Spleen (tissue), 11 donors: ENCODE data around the gene KANK2. TPM values are rescaled to one million over a fixed set of nuclear protein-coding genes. Genes with fewer than 3 reads are reported as not detected.

ENCODE experiments used
- DNase-seq: peaks from one replicate; pipeline ENCODE4 v3.0.0-alpha.2; 2020
- H3K27ac ChIP-seq, 8 donors: fragments of 200-600 bp; sonication (generic) in 7 of 8; 1 replicate in 4 of 8; 2 replicates in 4 of 8; pipeline versions ENCODE4 v1.5.0 to v1.8.0; 2016 to 2021; ENCODE audit warnings: inconsistent platforms in 4 of 8, mild to moderate bottlenecking in 4 of 8, moderate library complexity in 1 of 8
- H3K27me3 ChIP-seq, 7 donors: fragments of 200-600 bp; sonication (generic) in 6 of 7; replicated peaks in 1 of 7; 1 replicate in 4 of 7; 2 replicates in 3 of 7; pipeline versions ENCODE4 v1.5.0 to v1.8.0; 2016 to 2021; ENCODE audit warnings: inconsistent platforms in 3 of 7, mild to moderate bottlenecking in 1 of 7
- H3K36me3 ChIP-seq, 6 donors: fragments of 200-600 bp; sonication (generic) in 5 of 6; 1 replicate in 4 of 6; 2 replicates in 2 of 6; pipeline versions ENCODE4 v1.5.0 to v1.8.0; 2016 to 2021; ENCODE audit warnings: inconsistent platforms in 2 of 6
- H3K4me1 ChIP-seq, 6 donors: fragments of 200-600 bp; sonication (generic) in 5 of 6; 1 replicate in 3 of 6; 2 replicates in 3 of 6; pipeline versions ENCODE4 v1.5.0 to v1.8.0; 2016 to 2021; ENCODE audit warnings: inconsistent platforms in 3 of 6
- H3K4me3 ChIP-seq, 8 donors: fragments of 200-600 bp; sonication (generic) in 7 of 8; 1 replicate in 4 of 8; 2 replicates in 4 of 8; pipeline versions ENCODE4 v1.5.0 to v1.8.0; 2016 to 2021; ENCODE audit warnings: inconsistent platforms in 4 of 8, mild to moderate bottlenecking in 4 of 8, moderate library complexity in 2 of 8
- H3K9me3 ChIP-seq, 8 donors: fragments of 200-600 bp; sonication (generic) in 7 of 8; 1 replicate in 4 of 8; 2 replicates in 4 of 8; pipeline versions ENCODE4 v1.5.0 to v1.8.0; 2016 to 2021; ENCODE audit warnings: inconsistent platforms in 4 of 8
- CTCF ChIP-seq, 11 experiments: fragments of 200-600 bp in 7 of 11; fragments of 450-650 bp in 4 of 11; sonication (generic) in 4 of 11; IDR thresholded peaks in 8 of 11; conservative IDR thresholded peaks in 3 of 11; 1 replicate in 7 of 11; 2 replicates in 4 of 11; pipeline versions ENCODE4 v1.4.0 to v1.8.0; 2016 to 2021; ENCODE audit warnings: antibody characterized with exemption in 11 of 11, inconsistent platforms in 4 of 11, mild to moderate bottlenecking in 1 of 11
- POLR2A ChIP-seq, 3 donors: fragments of 450-650 bp; IDR thresholded peaks; one replicate each; pipeline ENCODE4 v1.5.1; 2017; ENCODE audit warnings: antibody characterized with exemption in 3 of 3, mild to moderate bottlenecking in 1 of 3
- POLR2AphosphoS5 ChIP-seq, 3 donors: sonication (generic); formaldehyde crosslinking; IDR thresholded peaks; one replicate each; pipeline ENCODE4 v1.5.1; 2017; ENCODE audit warnings: antibody characterized with exemption in 3 of 3
- WGBS, 5 donors: extraction: QIAGEN DNeasy Blood & Tissue Kit in 3 of 5; methylation state at CpG; one replicate each; pipeline versions ENCODE4 v1.1.5 to v1.1.7; 2013 to 2018; 5-methylcytosine and 5-hydroxymethylcytosine counted together
- intact Hi-C: fragments of 100-400 bp; cut with DNase I; formaldehyde crosslinking; loops from one replicate; pipeline ENCODE4 v1.15.0; 2023; ENCODE audit warnings: low total_unique reads
- polyA plus RNA-seq, 3 donors: library from polyadenylated mRNA; stranded (reverse); fragments of 200-250 nt; gene quantifications; one replicate each; pipeline ENCODE4 v1.2.1, GENCODE V29; 2013
- total RNA-seq, 7 donors: library from RNA; depleted of rRNA in 3 of 7; stranded (reverse); fragments of >200 nt in 3 of 7; fragmentation: NEBNext Ultra II Directional in 4 of 7; extraction: Animal tissue kit (Norgen Biotek cat#: 25700) in 4 of 7; gene quantifications; one replicate each; pipeline versions ENCODE4 v1.1.0 to v1.2.1, GENCODE V29; 2016 to 2021
- donor health status: healthy with polysubstance abuse.
- donor health status: DM: no; HTN: no; CAD: no; lungs with moderate emphysema.
- donor health status: DM: no; HTN: no; CAD: no.
- donor health status: Bipolar disorder and iron deficiency.
- donor health status: healthy.
- donor health status: DM: no; HTN: no; CAD: no.
- donor health status: DM: yes; HTN: yes; CAD: no.

KANK2 gene
- total and polyA plus RNA-seq, 10 donors, result 16.3 to 144 (median 84.5) TPM

DNA sequence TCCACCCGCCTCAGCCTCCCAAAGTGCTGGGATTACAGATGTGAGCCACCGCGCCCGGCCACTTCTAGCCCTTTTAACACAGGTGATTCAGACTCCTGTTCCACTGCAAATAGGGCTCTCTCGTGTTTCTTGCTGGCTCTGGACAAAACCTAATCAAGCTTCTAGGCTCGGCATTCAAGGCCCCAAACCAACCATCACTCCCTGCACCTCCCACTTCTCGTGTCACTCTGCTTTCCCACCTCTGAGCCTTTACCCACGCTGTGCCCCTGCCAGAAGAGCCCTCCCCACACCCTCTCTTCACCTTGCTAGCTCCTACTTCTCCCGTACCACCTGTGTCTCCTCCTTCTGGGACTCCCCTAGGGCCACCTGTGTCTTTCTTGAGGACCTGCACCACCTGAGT is 19.8 kb downstream of the KANK2 start:
- H3K27me3 ChIP-seq, result peaks cover 0 to 16% (median 0%) of the 10 kb centered on the region in 7 donors
- DNase-seq, result no peak
- H3K4me3 ChIP-seq, result no peak overlapping the region
- no peaks in the 10 kb centered on the region for H3K9me3 ChIP-seq
- intact Hi-C loops, result no loop called here
- peaks cover 0 to 60% (median 15%) of the 10 kb centered on the region in 6 donors for H3K36me3 ChIP-seq
- no peak overlapping the region for H3K27ac ChIP-seq
- TF ChIP-seq CTCF (IDR thresholded peaks at IDR 0.05 in 8 of 11, conservative IDR thresholded peaks at IDR 0.05 in 3 of 11) (no peak), POLR2A (IDR thresholded peaks at IDR 0.05) (no peak), POLR2AphosphoS5 (IDR thresholded peaks at IDR 0.05) (no peak)
- 84 to 98% (median 91%) methylated on average over 9 of the region's 9 CpGs for WGBS, 5 donors
- H3K4me1 ChIP-seq, result peaks cover 5 to 25% (median 18%) of the 10 kb centered on the region in 6 donors

DNA sequence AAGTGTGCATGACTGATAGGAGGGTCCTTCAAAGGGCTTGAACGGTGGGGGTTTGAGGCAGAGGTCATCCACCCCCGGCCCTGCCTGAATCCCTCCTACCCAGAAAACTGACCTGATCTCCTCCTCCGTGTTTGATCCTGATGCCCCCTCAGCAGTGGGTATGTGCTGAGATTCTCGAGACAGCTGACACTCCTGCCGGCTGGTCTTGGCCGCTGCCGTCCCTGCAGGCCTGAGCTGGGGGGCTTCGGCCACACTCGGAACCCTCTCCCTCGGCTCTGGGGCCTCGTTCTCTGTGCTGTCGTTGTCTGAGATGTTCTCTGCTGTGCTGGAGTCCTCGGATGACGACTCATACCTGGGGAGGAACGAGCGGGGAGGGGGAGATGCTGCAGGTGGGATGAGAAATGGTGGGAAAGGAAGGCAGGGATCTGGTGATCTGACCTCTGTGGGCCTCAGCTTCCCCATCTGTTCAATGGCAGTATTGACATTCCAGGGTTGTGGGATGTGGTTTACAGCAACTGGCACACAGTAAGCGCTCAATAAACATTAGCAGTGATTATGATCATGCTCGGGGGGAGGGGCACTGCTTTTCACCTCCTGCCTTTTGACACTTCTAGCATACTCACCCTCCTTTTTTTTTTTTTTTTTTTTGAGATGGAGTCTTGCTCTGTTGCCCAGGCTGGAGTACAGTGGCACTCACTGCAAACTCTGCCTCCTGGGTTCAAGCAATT is 20.7 kb downstream of the KANK2 start:
- intact Hi-C loops, result no loop called here
- Histone ChIP-seq H3K36me3 (peaks cover 0 to 68% (median 16%) of the 10 kb centered on the region in 6 donors), H3K4me1 (peaks cover 5 to 25% (median 18%) of the 10 kb centered on the region in 6 donors), H3K27ac (no peak overlapping the region), H3K9me3 (no peaks in the 10 kb centered on the region), H3K27me3 (peaks cover 0 to 16% (median 0%) of the 10 kb centered on the region in 7 donors), H3K4me3 (no peak overlapping the region)
- 90 to 96% (median 92%) methylated on average over 18 of the region's 18 CpGs for WGBS, 5 donors
- TF ChIP-seq CTCF (IDR thresholded peaks at IDR 0.05 in 8 of 11, conservative IDR thresholded peaks at IDR 0.05 in 3 of 11) (no peak), POLR2AphosphoS5 (IDR thresholded peaks at IDR 0.05) (peak in 2 of 3 donors; percentile 9 to 21), POLR2A (IDR thresholded peaks at IDR 0.05) (no peak)
- DNase-seq, result no peak

DNA sequence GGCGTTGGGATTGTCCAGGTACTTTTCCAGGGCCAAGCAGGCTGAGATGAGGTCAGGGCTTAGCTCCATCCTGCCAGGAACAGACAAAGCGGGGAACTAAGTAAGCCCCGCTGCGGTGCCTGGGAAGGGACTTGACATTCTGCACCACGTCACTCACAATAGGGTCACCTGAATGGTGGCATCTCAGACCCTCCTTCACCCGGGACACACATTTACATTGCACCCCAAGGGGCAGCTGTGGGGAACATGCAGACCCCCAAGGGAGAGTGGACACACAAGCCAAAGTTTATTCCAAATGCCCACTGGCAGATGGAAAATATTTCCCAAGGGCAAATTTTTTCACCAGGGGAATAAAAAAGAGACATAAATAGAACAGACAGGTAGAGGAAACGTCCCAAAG is 21.4 kb downstream of the KANK2 start:
- Histone ChIP-seq H3K36me3 (peaks cover 0 to 74% (median 16%) of the 10 kb centered on the region in 6 donors), H3K4me3 (no peak overlapping the region), H3K9me3 (no peaks in the 10 kb centered on the region), H3K27me3 (peaks cover 0 to 16% (median 0%) of the 10 kb centered on the region in 7 donors), H3K4me1 (peaks cover 5 to 25% (median 15%) of the 10 kb centered on the region in 6 donors), H3K27ac (no peak overlapping the region)
- intact Hi-C loops, result no loop called here
- no peak for DNase-seq
- WGBS, 5 donors, result 83 to 94% (median 89%) methylated on average over 5 to 7 of the region's 7 CpGs
- no peak for TF ChIP-seq POLR2A (IDR thresholded peaks at IDR 0.05)
- TF ChIP-seq CTCF (IDR thresholded peaks at IDR 0.05 in 8 of 11, conservative IDR thresholded peaks at IDR 0.05 in 3 of 11), result no peak
- no peak for TF ChIP-seq POLR2AphosphoS5 (IDR thresholded peaks at IDR 0.05)

DNA sequence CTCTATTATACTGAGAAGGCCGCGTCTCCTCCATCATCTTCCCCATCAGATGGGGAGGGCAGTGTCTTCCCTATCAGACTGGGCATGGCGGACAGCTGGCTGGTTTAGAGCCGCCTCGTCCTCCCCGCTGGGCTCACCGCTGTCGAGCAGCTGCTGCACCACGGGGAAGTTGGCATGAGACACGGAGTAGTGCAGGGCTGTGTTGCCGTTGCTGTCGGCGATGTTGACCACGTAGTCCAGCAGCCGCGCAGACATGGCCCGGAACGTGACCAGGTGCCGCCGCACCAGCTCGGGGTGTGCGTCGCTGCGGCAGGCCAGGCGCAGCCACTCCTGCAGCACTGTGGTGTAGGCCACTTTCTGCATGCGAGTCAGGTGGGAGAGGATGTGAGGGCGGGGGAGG is 23.0 kb downstream of the KANK2 start:
- TF ChIP-seq POLR2AphosphoS5 (IDR thresholded peaks at IDR 0.05), result peak in 2 of 3 donors; percentile 23 to 28
- no peak for TF ChIP-seq CTCF (IDR thresholded peaks at IDR 0.05 in 8 of 11, conservative IDR thresholded peaks at IDR 0.05 in 3 of 11)
- no peak for DNase-seq
- intact Hi-C loops, result no loop called here

More for the DNA sequence above, 23.0 kb downstream of the KANK2 start:
- Histone ChIP-seq H3K36me3 (peaks cover 0 to 90% (median 16%) of the 10 kb centered on the region in 6 donors), H3K4me3 (no peak overlapping the region), H3K9me3 (no peaks in the 10 kb centered on the region), H3K27me3 (peaks cover 0 to 15% (median 0%) of the 10 kb centered on the region in 7 donors), H3K4me1 (peaks cover 0 to 9% (median 1%) of the 10 kb centered on the region in 6 donors), H3K27ac (no peak overlapping the region)
- WGBS, 5 donors, result 87 to 97% (median 93%) methylated on average over 21 to 27 of the region's 27 CpGs
